Mesodermal cell (in vitro differentiated cells): Measurements from ENCODE around the gene HEG1.
"Not testable (repeated sequence)": the region's sequence is repeated elsewhere in the genome, so short reads cannot be mapped to it uniquely, and the experiment has no call there.

Source experiments
- H3K27ac ChIP-seq: 2 replicates; pipeline ENCODE4 v1.7.0; 2013; ENCODE audit warnings: mild to moderate bottlenecking, low read depth, low read length, moderate library complexity; ENCODE audit not compliant: severe bottlenecking
- H3K36me3 ChIP-seq: 2 replicates; pipeline ENCODE4 v1.7.1; 2013; ENCODE audit warnings: mild to moderate bottlenecking, low read length, moderate library complexity; ENCODE audit not compliant: control insufficient read depth, insufficient read depth
- H3K4me1 ChIP-seq: one replicate; pipeline ENCODE4 v1.7.1; 2013; ENCODE audit warnings: mild to moderate bottlenecking, low read length; ENCODE audit not compliant: insufficient read depth, control insufficient read depth, poor library complexity, severe bottlenecking
- H3K4me3 ChIP-seq: 2 replicates; pipeline ENCODE4 v1.7.0; 2013; ENCODE audit warnings: low read length, control low read depth, mild to moderate bottlenecking; ENCODE audit not compliant: insufficient read depth, poor library complexity, severe bottlenecking; ENCODE audit errors: extremely low read depth
- H3K9me3 ChIP-seq: 2 replicates; pipeline ENCODE4 v1.7.1; 2013; ENCODE audit warnings: mild to moderate bottlenecking, low read length, moderate library complexity; ENCODE audit not compliant: control insufficient read depth
- whole genome bisulfite sequencing, 2 experiments: methylation state at CpG; one replicate each; pipeline ENCODE4 v1.1.5; 2013; ENCODE audit warnings: missing lambda C conversion rate in 2 of 2; ENCODE audit not compliant: insufficient coverage in 2 of 2; 5-methylcytosine and 5-hydroxymethylcytosine counted together

HEG1 gene

GRCh38 chr3:125083776-125084175 is 28.0 kb upstream of the HEG1 start:
- WGBS, 2 experiments, result 83 to 86% methylated on average over 7 to 10 of the region's 10 CpGs
- Histone ChIP-seq H3K27ac (no peak overlapping the region), H3K9me3 (no peaks in the 10 kb centered on the region)

GRCh38 chr3:125082339-125082738 is 26.5 kb upstream of the HEG1 start:
- not testable (repeated sequence) for H3K27ac ChIP-seq, H3K9me3 ChIP-seq, H3K4me1 ChIP-seq, H3K36me3 ChIP-seq, H3K4me3 ChIP-seq
- WGBS, 2 experiments, result 80% methylated on average over 1 to 4 of the region's 4 CpGs

More at GRCh38 chr3:125083776-125084175, 28.0 kb upstream of the HEG1 start:
- Histone ChIP-seq H3K4me1 (peaks cover 16% of the 10 kb centered on the region), H3K4me3 (no peak overlapping the region), H3K36me3 (no peaks in the 10 kb centered on the region)

- no peaks in the 10 kb centered on the region for H3K36me3 ChIP-seq
- 100% methylated on average over 1 of the region's 1 CpG for WGBS, 2 experiments
- peaks cover 6% of the 10 kb centered on the region for H3K4me1 ChIP-seq
- no peak overlapping the region for H3K4me3 ChIP-seq
- no peaks in the 10 kb centered on the region for H3K9me3 ChIP-seq
- H3K27ac ChIP-seq, result no peak overlapping the region
Measured at GRCh38 chr3:125080077-125080476, 24.3 kb upstream of the HEG1 start.

- Histone ChIP-seq H3K4me1 (peaks cover 7% of the 10 kb centered on the region), H3K27ac (no peak overlapping the region)
- 67 to 77% methylated on average over 1 of the region's 1 CpG for WGBS, 2 experiments
Measured at GRCh38 chr3:125079675-125080045, 23.9 kb upstream of the HEG1 start.

GRCh38 chr3:125078951-125079674 is 23.3 kb upstream of the HEG1 start:
- Histone ChIP-seq H3K4me1 (peaks cover 12% of the 10 kb centered on the region), H3K27ac (no peak overlapping the region), H3K9me3 (no peaks in the 10 kb centered on the region), H3K4me3 (no peak overlapping the region), H3K36me3 (no peaks in the 10 kb centered on the region)
- 88 to 97% methylated on average over 3 to 4 of the region's 6 CpGs for WGBS, 2 experiments

More at GRCh38 chr3:125079675-125080045, 23.9 kb upstream of the HEG1 start:
- H3K9me3 ChIP-seq, result no peaks in the 10 kb centered on the region
- no peak overlapping the region for H3K4me3 ChIP-seq
- H3K36me3 ChIP-seq, result no peaks in the 10 kb centered on the region

GRCh38 chr3:125077864-125078263 is 22.1 kb upstream of the HEG1 start:
- Histone ChIP-seq H3K27ac (no peak overlapping the region), H3K36me3 (no peaks in the 10 kb centered on the region), H3K4me1 (peaks cover 18% of the 10 kb centered on the region), H3K9me3 (no peaks in the 10 kb centered on the region), H3K4me3 (no peak overlapping the region)
- 90 to 92% methylated on average over 2 of the region's 3 CpGs for WGBS, 2 experiments

GRCh38 chr3:125076464-125076863 is 20.7 kb upstream of the HEG1 start:
- Histone ChIP-seq H3K27ac (no peak overlapping the region), H3K36me3 (no peaks in the 10 kb centered on the region), H3K4me3 (no peak overlapping the region), H3K9me3 (no peaks in the 10 kb centered on the region), H3K4me1 (peaks cover 20% of the 10 kb centered on the region)
- WGBS, 2 experiments, result no CpG with 5 or more reads among the region's 1 CpG

- Histone ChIP-seq H3K4me3 (no peak overlapping the region), H3K4me1 (peaks cover 20% of the 10 kb centered on the region), H3K36me3 (no peaks in the 10 kb centered on the region), H3K27ac (no peak overlapping the region), H3K9me3 (no peaks in the 10 kb centered on the region)
- WGBS, 2 experiments, result 44 to 45% methylated on average over 2 of the region's 3 CpGs
Measured at GRCh38 chr3:125075738-125076137, 19.9 kb upstream of the HEG1 start.

GRCh38 chr3:125073390-125073905 is 17.7 kb upstream of the HEG1 start:
- Histone ChIP-seq H3K4me3 (no peak overlapping the region), H3K9me3 (no peaks in the 10 kb centered on the region), H3K4me1 (peaks cover 20% of the 10 kb centered on the region), H3K27ac (no peak overlapping the region), H3K36me3 (no peaks in the 10 kb centered on the region)
- 90 to 100% methylated on average over 4 to 6 of the region's 7 CpGs for WGBS, 2 experiments

GRCh38 chr3:125072749-125073389 is 17.1 kb upstream of the HEG1 start:
- Histone ChIP-seq H3K4me3 (no peak overlapping the region), H3K9me3 (no peaks in the 10 kb centered on the region), H3K27ac (no peak overlapping the region), H3K36me3 (no peaks in the 10 kb centered on the region), H3K4me1 (peaks cover 20% of the 10 kb centered on the region)
- 96 to 100% methylated on average over 2 to 3 of the region's 4 CpGs for WGBS, 2 experiments

GRCh38 chr3:125072301-125072700 is 16.5 kb upstream of the HEG1 start:
- H3K9me3 ChIP-seq, result no peaks in the 10 kb centered on the region
- peaks cover 24% of the 10 kb centered on the region for H3K4me1 ChIP-seq
- no peak overlapping the region for H3K27ac ChIP-seq
- no peak overlapping the region for H3K4me3 ChIP-seq
- H3K36me3 ChIP-seq, result no peaks in the 10 kb centered on the region
